HG03558 (cell line): ENCODE data around the gene GNB3.
"Not testable (repeated sequence)": the region's sequence is repeated elsewhere in the genome, so short reads cannot be mapped to it uniquely, and the experiment has no call there.

Source experiments
- ATAC-seq: cut with Tn5 transposase; IDR thresholded peaks from one replicate; pipeline ENCODE4 v1.9.1; 2021; ENCODE audit warnings: moderate number of reproducible peaks; ENCODE audit not compliant: unreplicated experiment; ENCODE audit errors: extremely low read depth

The GNB3 gene

DNA sequence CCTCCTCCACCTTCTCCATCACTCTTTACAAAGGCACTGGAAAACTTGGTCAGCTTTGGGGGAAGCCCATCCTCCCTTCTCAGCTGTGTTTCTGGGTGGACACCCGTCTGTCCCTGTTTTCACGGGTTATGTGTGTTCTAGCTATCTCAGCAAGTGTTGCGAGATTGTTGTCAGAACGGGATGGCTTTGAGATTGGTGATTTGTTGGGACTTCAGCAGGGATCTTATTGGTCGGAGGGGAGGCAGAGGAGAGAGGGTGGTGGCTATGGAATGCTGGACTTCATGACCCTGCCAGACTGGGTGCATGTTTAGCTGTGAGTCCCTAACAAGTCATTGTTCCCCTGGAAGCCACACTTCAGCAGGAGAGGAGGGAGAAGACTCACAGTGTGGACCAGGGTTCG lies 13.3 kb downstream of the GNB3 start:
- ATAC-seq, result no peak

DNA sequence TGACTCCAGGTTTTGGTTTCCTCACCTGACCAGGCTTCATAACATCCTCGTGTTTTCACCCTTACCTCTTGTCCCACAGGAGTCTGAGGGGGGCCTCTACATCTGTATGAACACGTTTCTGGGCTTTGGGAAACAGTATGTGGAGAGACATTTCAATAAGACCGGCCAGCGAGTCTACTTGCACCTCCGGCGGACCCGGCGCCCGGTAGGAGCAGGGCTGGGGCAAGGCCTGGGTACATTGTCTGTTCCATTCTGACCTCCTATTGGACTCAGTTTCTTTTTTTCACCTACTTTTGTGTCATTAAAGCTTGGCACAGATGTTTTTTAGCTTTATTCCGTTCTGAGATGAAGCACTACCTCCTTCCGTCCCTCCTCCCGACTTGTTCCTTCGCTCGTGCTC lies 14.6 kb downstream of the GNB3 start:
- ATAC-seq, result no peak

DNA sequence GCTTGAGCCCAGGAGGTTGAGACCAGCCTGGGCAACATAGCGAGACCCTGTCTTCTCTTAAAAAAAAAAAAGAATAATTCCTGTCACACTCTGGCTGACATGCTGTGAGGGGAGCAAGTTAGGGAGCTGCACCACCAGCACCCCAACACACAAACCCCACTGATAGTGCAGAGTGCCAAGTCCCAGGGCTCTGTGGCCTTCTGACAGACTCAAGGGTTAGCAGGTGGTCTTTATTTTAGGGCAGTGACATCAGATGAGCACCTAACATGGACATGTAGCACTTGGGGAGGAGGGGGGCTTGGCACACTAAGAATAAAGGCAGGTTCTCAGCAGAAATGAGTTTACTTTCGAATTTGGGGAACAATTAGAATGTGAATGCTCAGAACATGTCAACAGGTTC lies 18.1 kb downstream of the GNB3 start:
- no peak for ATAC-seq

DNA sequence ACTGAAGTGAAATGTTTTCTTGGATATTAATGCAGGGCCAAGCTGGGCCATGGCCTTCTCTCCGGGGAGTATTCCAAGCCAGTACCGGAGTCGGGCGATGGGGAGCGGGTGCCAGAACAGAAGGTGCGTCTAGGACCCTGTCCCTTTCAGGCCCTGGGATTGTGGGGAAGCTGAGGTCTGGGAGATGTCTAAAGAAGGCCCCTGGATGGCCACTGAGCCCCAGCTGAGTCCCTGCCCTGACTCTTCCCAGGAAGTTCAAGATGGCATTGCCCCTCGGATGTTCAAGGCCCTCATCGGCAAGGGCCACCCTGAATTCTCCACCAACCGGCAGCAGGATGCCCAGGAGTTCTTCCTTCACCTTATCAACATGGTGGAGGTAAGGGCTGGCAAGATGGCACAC lies 19.4 kb downstream of the GNB3 start:
- ATAC-seq, result no peak

DNA sequence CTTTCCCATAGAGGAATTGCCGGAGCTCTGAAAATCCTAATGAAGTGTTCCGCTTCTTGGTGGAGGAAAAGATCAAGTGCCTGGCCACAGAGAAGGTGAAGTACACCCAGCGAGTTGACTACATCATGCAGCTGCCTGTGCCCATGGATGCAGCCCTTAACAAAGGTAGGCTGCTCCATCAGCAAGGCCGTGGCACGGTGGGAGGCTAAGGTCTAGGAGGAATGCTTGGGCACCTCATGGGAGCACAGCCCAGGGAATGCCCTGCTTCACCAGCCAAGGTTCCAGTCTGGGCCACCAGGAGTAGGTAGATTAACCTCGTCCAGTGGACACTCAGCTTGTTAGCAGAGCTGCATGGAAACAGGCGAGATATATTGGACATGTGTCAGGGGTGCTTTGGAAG lies 20.2 kb downstream of the GNB3 start:
- ATAC-seq, result no peak

GRCh38 chr12:6861391-6861790 lies 20.7 kb downstream of the GNB3 start:
- no peak for ATAC-seq

DNA sequence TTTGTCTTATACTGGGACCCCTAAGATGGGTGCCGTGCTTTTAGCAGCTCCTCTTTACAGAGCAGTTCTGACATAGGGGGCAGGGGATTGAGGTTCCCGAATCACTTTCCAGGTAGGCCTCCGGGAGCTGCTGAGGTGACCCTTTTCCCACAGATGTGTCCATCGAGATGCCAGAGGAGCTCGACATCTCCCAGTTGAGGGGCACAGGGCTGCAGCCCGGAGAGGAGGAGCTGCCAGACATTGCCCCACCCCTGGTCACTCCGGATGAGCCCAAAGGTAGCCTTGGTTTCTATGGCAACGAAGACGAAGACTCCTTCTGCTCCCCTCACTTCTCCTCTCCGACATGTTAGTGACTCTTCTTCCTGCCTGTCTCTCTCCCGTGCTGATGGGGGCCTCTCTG lies 22.3 kb downstream of the GNB3 start:
- ATAC-seq, result no peak

- ATAC-seq, result no peak
Measured at GRCh38 chr12:6863586-6864321, 23.0 kb downstream of the GNB3 start.

- ATAC-seq, result not testable (repeated sequence)
Measured at GRCh38 chr12:6865307-6865706, 24.6 kb downstream of the GNB3 start.

DNA sequence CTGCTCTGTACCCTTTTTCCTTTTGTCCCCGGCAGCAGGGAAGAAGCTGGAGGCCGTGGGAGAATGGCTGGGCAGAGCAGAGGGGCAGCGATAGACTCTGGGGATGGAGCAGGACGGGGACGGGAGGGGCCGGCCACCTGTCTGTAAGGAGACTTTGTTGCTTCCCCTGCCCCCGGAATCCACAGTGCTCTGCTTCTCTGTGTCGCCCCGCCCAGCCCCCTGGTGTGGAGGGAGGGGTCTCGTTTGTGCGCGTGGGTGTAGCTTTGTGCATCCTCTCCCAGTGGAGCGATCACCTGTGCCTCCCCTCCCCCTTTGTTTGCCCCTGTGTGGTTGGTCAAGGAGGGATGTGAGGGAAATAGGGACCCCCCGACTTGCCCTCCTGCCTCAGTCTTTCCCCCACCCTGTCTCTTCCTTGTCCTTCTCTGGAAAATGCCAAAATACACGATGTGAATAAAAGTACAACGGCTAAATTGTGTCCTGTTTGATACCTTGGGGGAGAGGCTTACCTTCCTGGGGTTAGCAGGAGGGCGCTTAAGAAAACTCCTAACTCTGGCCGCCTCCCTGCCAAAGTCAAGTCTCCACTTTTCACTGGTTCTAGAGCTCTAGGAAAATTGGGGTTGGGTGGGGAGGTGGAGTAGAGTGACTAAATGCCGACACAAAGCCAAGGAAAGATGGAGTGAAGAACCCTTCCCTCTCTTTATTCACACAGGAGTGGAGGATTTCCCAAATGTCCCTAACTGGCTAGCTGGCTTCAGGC lies 25.6 kb downstream of the GNB3 start:
- no peak for ATAC-seq

GRCh38 chr12:6866920-6867412 lies 26.2 kb downstream of the GNB3 start:
- ATAC-seq, result no peak

- no peak for ATAC-seq
Measured at GRCh38 chr12:6867413-6868210, 26.9 kb downstream of the GNB3 start, which contains the start of gene TPI1. TSS of gene TPI1 (plus strand) at chr12:6867531. CDS start at chr12:6867567, 36 bp downstream.

GRCh38 chr12:6868211-6869048 lies 27.7 kb downstream of the GNB3 start:
- no peak for ATAC-seq

- ATAC-seq, result no peak
Measured at GRCh38 chr12:6869049-6870021, 28.6 kb downstream of the GNB3 start.

DNA sequence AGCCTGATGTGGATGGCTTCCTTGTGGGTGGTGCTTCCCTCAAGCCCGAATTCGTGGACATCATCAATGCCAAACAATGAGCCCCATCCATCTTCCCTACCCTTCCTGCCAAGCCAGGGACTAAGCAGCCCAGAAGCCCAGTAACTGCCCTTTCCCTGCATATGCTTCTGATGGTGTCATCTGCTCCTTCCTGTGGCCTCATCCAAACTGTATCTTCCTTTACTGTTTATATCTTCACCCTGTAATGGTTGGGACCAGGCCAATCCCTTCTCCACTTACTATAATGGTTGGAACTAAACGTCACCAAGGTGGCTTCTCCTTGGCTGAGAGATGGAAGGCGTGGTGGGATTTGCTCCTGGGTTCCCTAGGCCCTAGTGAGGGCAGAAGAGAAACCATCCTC lies 29.6 kb downstream of the GNB3 start:
- not testable (repeated sequence) for ATAC-seq

- no peak for ATAC-seq
Measured at GRCh38 chr12:6871052-6871957, 30.6 kb downstream of the GNB3 start.

DNA sequence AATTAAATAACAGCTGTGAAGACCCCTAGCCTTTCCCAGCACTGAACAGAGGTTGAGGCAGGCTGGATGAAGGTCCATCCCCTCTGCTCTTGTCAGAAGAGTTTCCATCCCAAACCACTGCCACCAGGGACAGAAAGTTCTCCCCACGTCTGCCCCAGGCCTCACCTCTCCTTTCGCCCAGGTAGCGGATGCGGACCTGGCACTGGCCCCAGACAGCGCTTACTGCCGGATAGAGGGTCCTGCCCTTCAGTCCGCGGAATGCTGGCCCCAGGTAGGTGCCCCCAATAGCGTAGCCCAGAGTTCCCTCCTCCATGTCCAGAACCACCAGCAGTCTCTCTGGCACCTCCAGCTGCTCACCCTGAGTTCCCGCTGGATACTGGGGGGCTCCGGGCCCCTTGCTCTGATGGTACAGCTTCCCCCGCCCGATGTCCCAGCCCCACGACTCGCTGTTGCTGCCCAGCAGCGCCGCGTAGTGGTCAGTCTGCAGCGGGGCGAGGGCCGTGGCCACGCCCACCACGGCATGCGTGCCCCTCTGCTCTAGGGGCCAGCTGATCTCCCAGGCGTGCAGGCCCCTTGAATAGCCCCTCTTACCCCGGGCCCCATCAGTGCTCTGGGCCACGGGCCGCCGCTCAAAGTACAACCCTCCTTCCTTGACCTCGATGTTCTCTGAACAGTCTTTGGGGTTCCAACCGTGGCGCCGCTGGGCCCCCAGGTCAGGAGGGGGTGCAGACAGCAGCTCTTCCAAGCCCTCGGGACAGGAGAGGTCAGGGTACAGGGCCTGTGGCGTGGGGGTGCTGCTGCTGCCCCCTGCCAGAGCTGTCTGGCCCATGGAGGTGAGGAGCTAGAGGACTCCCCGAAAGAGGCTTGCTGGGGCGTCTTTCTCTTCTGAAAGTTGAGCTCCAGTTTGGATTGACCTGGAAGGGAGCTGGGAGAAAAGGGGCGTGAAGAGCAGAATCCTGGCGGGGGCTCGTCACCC lies 31.6 kb downstream of the GNB3 start:
- ATAC-seq, result no peak
